Muscle layer of colon (tissue), 2 donors: Measurements from ENCODE around the gene RWDD1.

Experiments
- H3K27ac ChIP-seq: one replicate; pipeline ENCODE4 v1.7.0; 2013; ENCODE audit warnings: low read depth, mild to moderate bottlenecking, low read length, moderate library complexity
- H3K27me3 ChIP-seq, 2 donors: one replicate each; pipeline ENCODE4 v1.7.0; 2013; ENCODE audit warnings: low read length in 2 of 2, mild to moderate bottlenecking in 2 of 2; ENCODE audit not compliant: insufficient read depth in 2 of 2, control insufficient read depth in 1 of 2
- H3K36me3 ChIP-seq: one replicate; pipeline ENCODE4 v1.7.0; 2013; ENCODE audit warnings: mild to moderate bottlenecking, low read length; ENCODE audit not compliant: insufficient read depth
- H3K4me1 ChIP-seq: one replicate; pipeline ENCODE4 v1.7.0; 2013; ENCODE audit warnings: mild to moderate bottlenecking, low read length; ENCODE audit not compliant: insufficient read depth
- H3K4me3 ChIP-seq, 2 donors: one replicate each; pipeline ENCODE4 v1.7.0; 2013; ENCODE audit warnings: low read length in 2 of 2, low read depth in 1 of 2, mild to moderate bottlenecking in 1 of 2, moderate library complexity in 1 of 2
- H3K9ac ChIP-seq: one replicate; pipeline ENCODE4 v1.7.0; 2013; ENCODE audit warnings: low read length
- H3K9me3 ChIP-seq: one replicate; pipeline ENCODE4 v1.7.0; 2013; ENCODE audit warnings: mild to moderate bottlenecking, low read length
- donor health status: abdominal sarcoma.
- donor health status: Adenocarcinoma of cecum.

RWDD1 gene

GRCh38 chr6:116562019-116562403 lies 9.3 kb upstream of the RWDD1 start:
- Histone ChIP-seq H3K4me1 (peaks cover 6% of the 10 kb centered on the region), H3K9ac (no peak overlapping the region), H3K4me3 (no peak overlapping the region), H3K36me3 (no peaks in the 10 kb centered on the region), H3K27me3 (no peaks in the 10 kb centered on the region), H3K9me3 (no peaks in the 10 kb centered on the region), H3K27ac (no peak overlapping the region)

- H3K4me3 ChIP-seq = no peak overlapping the region
- peaks cover 6% of the 10 kb centered on the region for H3K4me1 ChIP-seq
- no peaks in the 10 kb centered on the region for H3K9me3 ChIP-seq
- H3K27me3 ChIP-seq = no peaks in the 10 kb centered on the region
- no peak overlapping the region for H3K9ac ChIP-seq
- H3K36me3 ChIP-seq = no peaks in the 10 kb centered on the region
- H3K27ac ChIP-seq = no peak overlapping the region
These were observed 8.7 kb upstream of the RWDD1 start for GRCh38 chr6:116562614-116563013.

GRCh38 chr6:116563830-116564229 lies 7.5 kb upstream of the RWDD1 start:
- H3K27ac ChIP-seq = no peak overlapping the region
- no peak overlapping the region for H3K9ac ChIP-seq
- peaks cover 6% of the 10 kb centered on the region for H3K4me1 ChIP-seq
- H3K27me3 ChIP-seq = no peaks in the 10 kb centered on the region
- H3K36me3 ChIP-seq = no peaks in the 10 kb centered on the region
- H3K9me3 ChIP-seq = no peaks in the 10 kb centered on the region
- H3K4me3 ChIP-seq = no peak overlapping the region

DNA sequence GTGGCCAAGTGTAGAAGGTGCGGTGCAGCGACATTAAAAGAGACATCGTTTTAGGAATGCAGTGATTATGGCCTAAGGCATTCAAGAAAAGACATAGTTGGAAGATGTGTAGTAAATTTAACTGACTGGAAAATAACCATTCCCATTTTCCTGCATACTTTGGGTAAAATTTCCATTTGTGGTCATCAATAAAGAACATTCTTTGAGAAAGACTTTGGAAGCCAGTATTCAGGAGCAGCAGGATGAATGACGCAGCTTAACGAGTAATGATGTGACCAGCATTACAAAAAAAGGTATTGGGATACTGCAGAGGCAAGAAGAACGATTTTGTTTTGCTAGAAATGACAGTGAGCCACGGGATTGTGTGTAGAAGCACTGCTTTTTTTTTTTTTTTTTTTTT lies 7.0 kb upstream of the RWDD1 start:
- no peaks in the 10 kb centered on the region for H3K27me3 ChIP-seq
- H3K4me3 ChIP-seq = no peak overlapping the region
- no peak overlapping the region for H3K27ac ChIP-seq
- no peaks in the 10 kb centered on the region for H3K9me3 ChIP-seq
- H3K36me3 ChIP-seq = no peaks in the 10 kb centered on the region
- H3K9ac ChIP-seq = no peak overlapping the region
- H3K4me1 ChIP-seq = peaks cover 6% of the 10 kb centered on the region

- Histone ChIP-seq H3K9me3 (no peaks in the 10 kb centered on the region), H3K36me3 (no peaks in the 10 kb centered on the region), H3K27ac (no peak overlapping the region), H3K4me1 (peaks cover 10% of the 10 kb centered on the region), H3K9ac (no peak overlapping the region), H3K4me3 (peak overlapping the region; percentile 45 to 49), H3K27me3 (no peaks in the 10 kb centered on the region)
These were observed 6.1 kb upstream of the RWDD1 start for GRCh38 chr6:116564921-116565872.

DNA sequence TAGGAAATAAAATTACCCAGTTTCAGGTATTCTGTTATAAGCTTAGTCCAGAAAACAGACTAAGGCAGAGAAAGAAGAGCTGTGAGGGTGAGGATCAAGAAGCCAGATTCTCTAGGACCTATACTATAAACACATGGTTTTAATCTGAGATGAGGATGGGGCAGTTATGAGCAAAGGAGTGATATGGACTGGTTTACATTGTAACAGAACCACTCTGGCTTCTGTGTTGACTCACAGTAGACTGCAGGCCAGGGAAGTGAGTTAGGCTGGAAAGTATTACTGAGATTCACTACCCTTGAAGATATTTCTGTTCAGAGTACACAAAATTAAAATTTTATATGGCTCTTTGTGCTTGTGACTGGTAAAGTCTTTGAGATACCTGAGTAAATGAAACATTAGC lies 3.2 kb upstream of the RWDD1 start:
- Histone ChIP-seq H3K27me3 (no peaks in the 10 kb centered on the region), H3K36me3 (no peaks in the 10 kb centered on the region), H3K4me1 (peaks cover 14% of the 10 kb centered on the region), H3K27ac (no peak overlapping the region), H3K4me3 (no peak overlapping the region), H3K9me3 (no peaks in the 10 kb centered on the region), H3K9ac (no peak overlapping the region)

- Histone ChIP-seq H3K27me3 (no peaks in the 10 kb centered on the region), H3K9me3 (no peaks in the 10 kb centered on the region), H3K4me3 (no peak overlapping the region), H3K4me1 (peaks cover 22% of the 10 kb centered on the region), H3K27ac (no peak overlapping the region), H3K36me3 (no peaks in the 10 kb centered on the region), H3K9ac (no peak overlapping the region)
These were observed 2.2 kb upstream of the RWDD1 start for GRCh38 chr6:116568821-116569755.

- Histone ChIP-seq H3K9ac (peak overlapping the region; percentile 78), H3K27ac (peak overlapping the region; percentile 80), H3K9me3 (no peaks in the 10 kb centered on the region), H3K27me3 (no peaks in the 10 kb centered on the region), H3K36me3 (peaks cover 5% of the 10 kb centered on the region), H3K4me3 (peak overlapping the region; percentile 86 to 89), H3K4me1 (peaks cover 24% of the 10 kb centered on the region)
These were observed 338 bp downstream of the RWDD1 start for GRCh38 chr6:116571683-116572000.

DNA sequence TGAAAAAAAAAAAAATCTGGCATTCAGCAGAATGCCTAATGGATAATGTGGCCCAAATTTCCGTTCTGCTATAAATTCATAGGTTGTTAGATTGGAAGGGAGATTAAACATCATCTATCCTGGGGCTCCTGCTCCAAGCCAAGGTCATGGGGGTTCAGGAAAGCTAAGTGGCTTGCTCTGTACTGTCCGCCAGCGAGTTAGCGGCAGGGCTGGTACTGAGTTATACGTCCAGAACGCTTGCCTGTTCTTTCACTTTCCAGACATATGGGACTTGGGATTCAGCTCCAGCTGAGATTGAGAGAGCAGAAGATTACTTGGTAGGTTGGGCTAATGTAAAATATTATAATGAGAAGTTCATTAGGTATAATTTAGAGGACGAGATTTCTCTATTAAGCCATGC lies 858 bp downstream of the RWDD1 start:
- Histone ChIP-seq H3K36me3 (peaks cover 11% of the 10 kb centered on the region), H3K27me3 (no peaks in the 10 kb centered on the region), H3K4me1 (peaks cover 24% of the 10 kb centered on the region), H3K9me3 (no peaks in the 10 kb centered on the region), H3K9ac (peak overlapping the region; percentile 78), H3K4me3 (peak overlapping the region; percentile 86 to 89), H3K27ac (peak overlapping the region; percentile 80)

- Histone ChIP-seq H3K9me3 (no peaks in the 10 kb centered on the region), H3K4me1 (peaks cover 24% of the 10 kb centered on the region), H3K27ac (no peak overlapping the region), H3K27me3 (no peaks in the 10 kb centered on the region), H3K9ac (no peak overlapping the region), H3K4me3 (no peak overlapping the region), H3K36me3 (peaks cover 13% of the 10 kb centered on the region)
These were observed 3.9 kb downstream of the RWDD1 start for GRCh38 chr6:116575227-116575626.

- peaks cover 13% of the 10 kb centered on the region for H3K36me3 ChIP-seq
- no peak overlapping the region for H3K9ac ChIP-seq
These were observed 6.2 kb downstream of the RWDD1 start for GRCh38 chr6:116577486-116577885.

More at GRCh38 chr6:116577486-116577885, 6.2 kb downstream of the RWDD1 start:
- Histone ChIP-seq H3K27me3 (no peaks in the 10 kb centered on the region), H3K27ac (no peak overlapping the region), H3K9me3 (no peaks in the 10 kb centered on the region), H3K4me1 (peaks cover 21% of the 10 kb centered on the region), H3K4me3 (no peak overlapping the region)
